ENCODE measurements around the gene PSMD13.

Gene PSMD13

GRCh38 chr11:208917-209260 is 27.9 kb upstream of the PSMD13 start:
- ChIA-PET CTCF (interaction anchor here (0.7 to 2.1 kb wide), 7 partner anchors 10 to 240 kb away, joined by 3 to 7 read pairs (median 3); partner anchors contain the start of gene SIRT3), POLR2A (interaction anchor here (0.5 kb wide), 1 partner anchor 203 kb away, joined by 4 read pairs; no protein-coding TSS in a partner anchor)
- Histone ChIP-seq H3K27me3 (replicated peaks in 2 of 5; ENCODE audit: control insufficient read depth in 4 of 5, insufficient read depth in 5 of 5, low read length in 4 of 5) (no peaks in the 10 kb centered on the region), H3K27ac (ENCODE audit: insufficient read depth in 1 of 2, low read depth in 1 of 2, low read length in 2 of 2, poor library complexity in 1 of 2, severe bottlenecking in 2 of 2) (peak overlapping the region; percentile 13 to 97), H3K4me1 (ENCODE audit: control extremely low read depth in 1 of 4, control insufficient read depth in 4 of 4, insufficient read depth in 4 of 4, low read length in 3 of 4) (peaks cover 5 to 45% (median 38%) of the 10 kb centered on the region in 4 experiments), H3K9me3 (ENCODE audit: control extremely low read depth in 1 of 5, control insufficient read depth in 4 of 5, insufficient read depth in 2 of 5, low read depth in 1 of 5, low read length in 4 of 5) (no peaks in the 10 kb centered on the region), H3K4me3 (ENCODE audit: control insufficient read depth in 1 of 7, extremely low read depth in 1 of 7, insufficient read depth in 4 of 7, low read depth in 2 of 7, low read length in 6 of 7) (peak overlapping the region; percentile 40 to 99 (median 92)), H3K36me3 (ENCODE audit: control insufficient read depth in 4 of 4, insufficient read depth in 4 of 4, low read length in 3 of 4) (peaks cover 15 to 63% (median 55%) of the 10 kb centered on the region in 4 experiments)
- under 1% methylated on average over 14 of the region's 26 CpGs for WGBS (ENCODE audit: insufficient coverage)
- no peak for DNase-seq

GRCh38 chr11:209275-210121 is 27.3 kb upstream of the PSMD13 start:
- WGBS (ENCODE audit: insufficient coverage), result 73% methylated on average over 28 of the region's 29 CpGs
- H3K27ac ChIP-seq (ENCODE audit: insufficient read depth in 1 of 2, low read depth in 1 of 2, low read length in 2 of 2, poor library complexity in 1 of 2, severe bottlenecking in 2 of 2), result peak overlapping the region; percentile 13 to 97
- no peaks in the 10 kb centered on the region for H3K27me3 ChIP-seq (replicated peaks in 2 of 5; ENCODE audit: control insufficient read depth in 4 of 5, insufficient read depth in 5 of 5, low read length in 4 of 5)
- peaks cover 5 to 40% (median 35%) of the 10 kb centered on the region in 4 experiments for H3K4me1 ChIP-seq (ENCODE audit: control extremely low read depth in 1 of 4, control insufficient read depth in 4 of 4, insufficient read depth in 4 of 4, low read length in 3 of 4)
- POLR2A ChIA-PET, result interaction anchor here (0.5 kb wide), 1 partner anchor 203 kb away, joined by 4 read pairs; no protein-coding TSS in a partner anchor
- peaks cover 15 to 63% (median 56%) of the 10 kb centered on the region in 4 experiments for H3K36me3 ChIP-seq (ENCODE audit: control insufficient read depth in 4 of 4, insufficient read depth in 4 of 4, low read length in 3 of 4)
- peak in 2 of 3 donors; percentile 33 to 39 for DNase-seq
- no peaks in the 10 kb centered on the region for H3K9me3 ChIP-seq (ENCODE audit: control extremely low read depth in 1 of 5, control insufficient read depth in 4 of 5, insufficient read depth in 2 of 5, low read depth in 1 of 5, low read length in 4 of 5)
- H3K4me3 ChIP-seq (ENCODE audit: control insufficient read depth in 1 of 7, extremely low read depth in 1 of 7, insufficient read depth in 4 of 7, low read depth in 2 of 7, low read length in 6 of 7), result peak overlapping the region; percentile 40 to 99 (median 92)
- CTCF ChIA-PET, result interaction anchor here (0.7 to 2.1 kb wide), 6 partner anchors 10 to 47 kb away, joined by 3 to 7 read pairs (median 4); partner anchors contain the start of gene SIRT3

- CTCF ChIA-PET, result interaction anchor here (0.7 to 2.1 kb wide), 5 partner anchors 9 to 47 kb away, joined by 3 to 7 read pairs (median 4); partner anchors contain the start of gene SIRT3
- H3K36me3 ChIP-seq (ENCODE audit: control insufficient read depth in 4 of 4, insufficient read depth in 4 of 4, low read length in 3 of 4), result peaks cover 15 to 63% (median 55%) of the 10 kb centered on the region in 4 experiments
These were observed 26.5 kb upstream of the PSMD13 start for GRCh38 chr11:210122-210802.

GRCh38 chr11:210803-211180 is 26.0 kb upstream of the PSMD13 start:
- POLR2A ChIA-PET, result no interaction called here
- no peak for DNase-seq
- no peaks in the 10 kb centered on the region for H3K27me3 ChIP-seq (replicated peaks in 2 of 5; ENCODE audit: control insufficient read depth in 4 of 5, insufficient read depth in 5 of 5, low read length in 4 of 5)
- peaks cover 5 to 35% (median 30%) of the 10 kb centered on the region in 4 experiments for H3K4me1 ChIP-seq (ENCODE audit: control extremely low read depth in 1 of 4, control insufficient read depth in 4 of 4, insufficient read depth in 4 of 4, low read length in 3 of 4)
- CTCF ChIA-PET, result no interaction called here
- no peaks in the 10 kb centered on the region for H3K9me3 ChIP-seq (ENCODE audit: control extremely low read depth in 1 of 5, control insufficient read depth in 4 of 5, insufficient read depth in 2 of 5, low read depth in 1 of 5, low read length in 4 of 5)
- peaks cover 16 to 63% (median 54%) of the 10 kb centered on the region in 4 experiments for H3K36me3 ChIP-seq (ENCODE audit: control insufficient read depth in 4 of 4, insufficient read depth in 4 of 4, low read length in 3 of 4)
- H3K4me3 ChIP-seq (ENCODE audit: control insufficient read depth in 1 of 7, extremely low read depth in 1 of 7, insufficient read depth in 4 of 7, low read depth in 2 of 7, low read length in 6 of 7), result no peak overlapping the region
- 100% methylated on average over 5 of the region's 5 CpGs for WGBS (ENCODE audit: insufficient coverage)
- peak overlapping the region in 1 of 2 experiments; percentile 12 for H3K27ac ChIP-seq (ENCODE audit: insufficient read depth in 1 of 2, low read depth in 1 of 2, low read length in 2 of 2, poor library complexity in 1 of 2, severe bottlenecking in 2 of 2)

More at GRCh38 chr11:210122-210802, 26.5 kb upstream of the PSMD13 start:
- POLR2A ChIA-PET, result no interaction called here
- Histone ChIP-seq H3K27ac (ENCODE audit: insufficient read depth in 1 of 2, low read depth in 1 of 2, low read length in 2 of 2, poor library complexity in 1 of 2, severe bottlenecking in 2 of 2) (peak overlapping the region in 1 of 2 experiments; percentile 28), H3K4me1 (ENCODE audit: control extremely low read depth in 1 of 4, control insufficient read depth in 4 of 4, insufficient read depth in 4 of 4, low read length in 3 of 4) (peaks cover 5 to 39% (median 34%) of the 10 kb centered on the region in 4 experiments), H3K9me3 (ENCODE audit: control extremely low read depth in 1 of 5, control insufficient read depth in 4 of 5, insufficient read depth in 2 of 5, low read depth in 1 of 5, low read length in 4 of 5) (no peaks in the 10 kb centered on the region), H3K27me3 (replicated peaks in 2 of 5; ENCODE audit: control insufficient read depth in 4 of 5, insufficient read depth in 5 of 5, low read length in 4 of 5) (no peaks in the 10 kb centered on the region), H3K4me3 (ENCODE audit: control insufficient read depth in 1 of 7, extremely low read depth in 1 of 7, insufficient read depth in 4 of 7, low read depth in 2 of 7, low read length in 6 of 7) (peak overlapping the region in 2 of 7 experiments; percentile 98 to 99)
- WGBS (ENCODE audit: insufficient coverage), result 96% methylated on average over 9 of the region's 9 CpGs
- no peak for DNase-seq

- no peak for DNase-seq
- no peak overlapping the region for H3K27ac ChIP-seq (ENCODE audit: insufficient read depth in 1 of 2, low read depth in 1 of 2, low read length in 2 of 2, poor library complexity in 1 of 2, severe bottlenecking in 2 of 2)
- peaks cover 16 to 67% (median 57%) of the 10 kb centered on the region in 4 experiments for H3K36me3 ChIP-seq (ENCODE audit: control insufficient read depth in 4 of 4, insufficient read depth in 4 of 4, low read length in 3 of 4)
- peaks cover under 1 to 30% (median 25%) of the 10 kb centered on the region in 4 experiments for H3K4me1 ChIP-seq (ENCODE audit: control extremely low read depth in 1 of 4, control insufficient read depth in 4 of 4, insufficient read depth in 4 of 4, low read length in 3 of 4)
- H3K9me3 ChIP-seq (ENCODE audit: control extremely low read depth in 1 of 5, control insufficient read depth in 4 of 5, insufficient read depth in 2 of 5, low read depth in 1 of 5, low read length in 4 of 5), result no peaks in the 10 kb centered on the region
- no peak overlapping the region for H3K4me3 ChIP-seq (ENCODE audit: control insufficient read depth in 1 of 7, extremely low read depth in 1 of 7, insufficient read depth in 4 of 7, low read depth in 2 of 7, low read length in 6 of 7)
- 87% methylated on average over 5 of the region's 5 CpGs for WGBS (ENCODE audit: insufficient coverage)
- ChIA-PET CTCF (no interaction called here), POLR2A (no interaction called here)
- no peaks in the 10 kb centered on the region for H3K27me3 ChIP-seq (replicated peaks in 2 of 5; ENCODE audit: control insufficient read depth in 4 of 5, insufficient read depth in 5 of 5, low read length in 4 of 5)
These were observed 25.5 kb upstream of the PSMD13 start for GRCh38 chr11:211295-211694.

GRCh38 chr11:211741-212140 is 25.0 kb upstream of the PSMD13 start:
- Histone ChIP-seq H3K27ac (ENCODE audit: insufficient read depth in 1 of 2, low read depth in 1 of 2, low read length in 2 of 2, poor library complexity in 1 of 2, severe bottlenecking in 2 of 2) (no peak overlapping the region), H3K9me3 (ENCODE audit: control extremely low read depth in 1 of 5, control insufficient read depth in 4 of 5, insufficient read depth in 2 of 5, low read depth in 1 of 5, low read length in 4 of 5) (no peaks in the 10 kb centered on the region), H3K4me1 (ENCODE audit: control extremely low read depth in 1 of 4, control insufficient read depth in 4 of 4, insufficient read depth in 4 of 4, low read length in 3 of 4) (peaks cover 0 to 25% (median 21%) of the 10 kb centered on the region in 4 experiments), H3K27me3 (replicated peaks in 2 of 5; ENCODE audit: control insufficient read depth in 4 of 5, insufficient read depth in 5 of 5, low read length in 4 of 5) (no peaks in the 10 kb centered on the region), H3K36me3 (ENCODE audit: control insufficient read depth in 4 of 4, insufficient read depth in 4 of 4, low read length in 3 of 4) (peaks cover 16 to 69% (median 61%) of the 10 kb centered on the region in 4 experiments), H3K4me3 (ENCODE audit: control insufficient read depth in 1 of 7, extremely low read depth in 1 of 7, insufficient read depth in 4 of 7, low read depth in 2 of 7, low read length in 6 of 7) (no peak overlapping the region)
- ChIA-PET CTCF (interaction anchor here (1.0 to 1.1 kb wide), 2 partner anchors 23 to 39 kb away, joined by 3 to 4 read pairs; no protein-coding TSS in a partner anchor), POLR2A (no interaction called here)
- no peak for DNase-seq
- 91% methylated on average over 8 of the region's 9 CpGs for WGBS (ENCODE audit: insufficient coverage)

Measured in common myeloid progenitor, CD34-positive (primary cell).